Camera-type eye (tissue), 1 donor: Measurements from ENCODE around the gene OSBP2. TPM values are rescaled to one million over a fixed set of nuclear protein-coding genes. Genes with fewer than 3 reads are reported as not detected.

Source experiments
- total RNA-seq: library from RNA; depleted of rRNA; stranded (reverse); fragments of >200 nt; gene quantifications from one replicate; pipeline ENCODE4 v1.2.3, GENCODE V29; 2014

Gene OSBP2
- total RNA-seq, result 59.9 TPM

GRCh38 chr22:30694640-30695350 is at the start of gene OSBP2:
TSS of gene OSBP2 (plus strand) at chr22:30694874. CDS start at chr22:30694910, 36 bp downstream.

GRCh38 chr22:30667494-30668385 is 26.9 kb upstream of the OSBP2 start, which contains the start of gene DUSP18:
TSS of gene DUSP18 (minus strand) at chr22:30667875. CDS start at chr22:30664003, 3,872 bp downstream.

Other genes starting within 250 kb of the OSBP2 start
- not detected for gene SEC14L3, start 222.9 kb upstream of the OSBP2 start, total RNA-seq
- gene SEC14L4, start 189.2 kb upstream of the OSBP2 start, total RNA-seq, result 0.60 TPM
- gene SEC14L6, start 148.1 kb upstream of the OSBP2 start, total RNA-seq, result 4.1 TPM
- gene GAL3ST1, start 120.2 kb upstream of the OSBP2 start, total RNA-seq, result 2.7 TPM
- 42.1 TPM for gene PES1, start 103.0 kb upstream of the OSBP2 start, total RNA-seq
- gene TCN2, start 87.7 kb upstream of the OSBP2 start, total RNA-seq, result 31.2 TPM
- gene SLC35E4, start 59.1 kb upstream of the OSBP2 start, total RNA-seq, result 8.8 TPM
- gene DUSP18, start 27.0 kb upstream of the OSBP2 start, total RNA-seq, result 16.6 TPM